ENCODE measurements around the gene ATG7.

Gene ATG7

DNA sequence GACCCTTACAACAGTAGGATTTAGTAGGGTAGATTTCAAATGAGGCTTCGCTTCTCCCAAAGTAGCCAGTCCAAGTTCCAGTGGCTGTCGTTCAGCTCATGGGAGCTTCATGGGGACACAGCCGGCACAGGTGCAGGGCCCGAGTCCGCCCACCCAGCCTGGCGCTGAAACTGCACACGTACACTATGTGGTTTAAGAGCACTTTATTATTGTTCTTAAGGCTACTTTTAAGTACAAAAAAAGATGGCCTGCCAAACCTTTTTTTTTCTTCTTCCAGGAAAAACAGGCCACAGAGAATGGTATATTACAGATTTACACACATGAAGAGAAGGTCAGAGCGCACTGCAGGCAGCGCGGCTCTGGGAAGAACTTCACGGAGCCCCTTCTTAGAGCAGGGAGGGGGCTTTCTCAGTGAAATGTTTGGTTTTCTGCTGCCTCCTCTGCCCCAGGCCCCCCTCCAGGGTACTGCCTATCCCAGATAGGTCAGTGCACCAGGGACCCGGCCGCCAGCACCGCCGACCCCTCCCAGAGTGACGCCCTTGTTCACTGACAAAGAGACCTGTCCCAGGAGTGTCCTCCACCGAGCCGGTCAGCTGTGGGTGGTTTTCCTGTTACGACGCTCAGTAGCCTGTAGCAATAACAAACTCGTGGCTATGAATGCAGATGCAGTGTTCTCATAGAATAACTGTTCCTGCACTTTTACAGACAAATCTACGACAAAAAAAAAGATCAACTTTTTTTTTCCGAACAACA is 283.9 kb downstream of the ATG7 start:
- no peak overlapping the region for H3K4me3 ChIP-seq (replicated peaks; ENCODE audit: low read depth, low read length)
- DNase-seq (ENCODE audit: extremely low read depth, low read depth) = no peak
- TF ChIP-seq, protein P1, sequence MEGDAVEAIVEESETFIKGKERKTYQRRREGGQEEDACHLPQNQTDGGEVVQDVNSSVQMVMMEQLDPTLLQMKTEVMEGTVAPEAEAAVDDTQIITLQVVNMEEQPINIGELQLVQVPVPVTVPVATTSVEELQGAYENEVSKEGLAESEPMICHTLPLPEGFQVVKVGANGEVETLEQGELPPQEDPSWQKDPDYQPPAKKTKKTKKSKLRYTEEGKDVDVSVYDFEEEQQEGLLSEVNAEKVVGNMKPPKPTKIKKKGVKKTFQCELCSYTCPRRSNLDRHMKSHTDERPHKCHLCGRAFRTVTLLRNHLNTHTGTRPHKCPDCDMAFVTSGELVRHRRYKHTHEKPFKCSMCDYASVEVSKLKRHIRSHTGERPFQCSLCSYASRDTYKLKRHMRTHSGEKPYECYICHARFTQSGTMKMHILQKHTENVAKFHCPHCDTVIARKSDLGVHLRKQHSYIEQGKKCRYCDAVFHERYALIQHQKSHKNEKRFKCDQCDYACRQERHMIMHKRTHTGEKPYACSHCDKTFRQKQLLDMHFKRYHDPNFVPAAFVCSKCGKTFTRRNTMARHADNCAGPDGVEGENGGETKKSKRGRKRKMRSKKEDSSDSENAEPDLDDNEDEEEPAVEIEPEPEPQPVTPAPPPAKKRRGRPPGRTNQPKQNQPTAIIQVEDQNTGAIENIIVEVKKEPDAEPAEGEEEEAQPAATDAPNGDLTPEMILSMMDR (IDR thresholded peaks at IDR 0.05; ENCODE audit: low read depth, low read length, missing control alignments) = no peak

DNA sequence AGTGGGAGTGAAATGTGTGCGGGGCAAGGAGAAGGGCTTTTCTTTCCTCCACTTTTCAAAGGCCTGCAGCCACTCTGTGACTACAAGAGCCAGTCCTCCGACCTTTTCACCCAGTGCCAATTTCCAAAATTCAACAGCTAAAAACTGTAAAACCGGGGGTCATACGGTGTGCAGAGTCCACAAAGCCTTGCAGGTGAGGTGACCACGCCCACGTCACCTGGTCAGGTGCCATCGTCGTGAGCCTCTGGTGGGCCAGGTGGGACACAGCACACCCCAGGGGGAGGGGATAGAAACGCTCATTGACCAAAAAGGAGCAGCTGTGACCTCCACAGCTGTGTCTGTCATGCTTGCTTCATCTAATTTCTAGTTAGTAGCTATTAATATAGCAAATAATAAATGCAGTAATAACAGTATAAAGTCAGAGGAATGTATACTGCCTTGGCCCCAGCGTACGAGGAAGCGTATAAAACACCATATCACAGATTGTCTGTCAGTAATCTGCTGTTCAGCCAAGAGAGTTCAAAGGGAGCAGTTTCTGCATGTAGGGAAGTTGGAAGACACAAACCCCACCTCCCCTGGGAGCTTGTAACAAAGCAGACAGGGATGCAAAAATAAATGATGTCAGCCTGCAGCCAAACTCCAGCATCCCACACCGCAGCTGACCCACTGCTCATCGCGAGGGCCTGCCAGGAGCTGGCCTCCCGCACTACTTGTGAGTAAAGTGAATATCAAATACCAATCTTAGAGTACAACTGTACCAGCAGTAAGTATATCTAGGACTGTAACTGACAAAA is 284.9 kb downstream of the ATG7 start:
- no peak for DNase-seq (ENCODE audit: extremely low read depth, low read depth)
- no peak overlapping the region for H3K4me3 ChIP-seq (replicated peaks; ENCODE audit: low read depth, low read length)
- TF ChIP-seq, protein P1 (IDR thresholded peaks at IDR 0.05; ENCODE audit: low read depth, low read length, missing control alignments) = no peak

DNA sequence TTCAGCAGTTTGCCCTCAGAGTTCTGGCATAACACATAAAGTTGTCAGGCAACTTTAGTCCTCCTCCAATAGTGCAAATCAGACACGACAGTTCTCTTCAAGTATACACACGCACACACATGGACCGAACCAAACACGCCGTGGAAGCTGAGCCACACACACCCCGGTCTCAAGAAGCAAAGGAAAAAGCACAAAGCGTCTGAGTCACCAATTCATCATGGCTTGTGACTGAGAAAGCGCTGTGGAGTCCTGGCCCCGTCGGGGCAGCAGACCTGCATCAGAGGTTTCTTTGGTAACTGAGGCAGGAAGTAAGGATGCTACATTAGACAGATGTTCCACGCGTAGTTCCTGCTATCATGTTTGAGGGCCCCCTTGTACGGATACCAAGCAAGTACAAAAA is 285.8 kb downstream of the ATG7 start:
- peak; percentile 53 for DNase-seq (ENCODE audit: extremely low read depth, low read depth)
- no peak overlapping the region for H3K4me3 ChIP-seq (replicated peaks; ENCODE audit: low read depth, low read length)
- TF ChIP-seq, protein P1 (IDR thresholded peaks at IDR 0.05; ENCODE audit: low read depth, low read length, missing control alignments) = no peak

DNA sequence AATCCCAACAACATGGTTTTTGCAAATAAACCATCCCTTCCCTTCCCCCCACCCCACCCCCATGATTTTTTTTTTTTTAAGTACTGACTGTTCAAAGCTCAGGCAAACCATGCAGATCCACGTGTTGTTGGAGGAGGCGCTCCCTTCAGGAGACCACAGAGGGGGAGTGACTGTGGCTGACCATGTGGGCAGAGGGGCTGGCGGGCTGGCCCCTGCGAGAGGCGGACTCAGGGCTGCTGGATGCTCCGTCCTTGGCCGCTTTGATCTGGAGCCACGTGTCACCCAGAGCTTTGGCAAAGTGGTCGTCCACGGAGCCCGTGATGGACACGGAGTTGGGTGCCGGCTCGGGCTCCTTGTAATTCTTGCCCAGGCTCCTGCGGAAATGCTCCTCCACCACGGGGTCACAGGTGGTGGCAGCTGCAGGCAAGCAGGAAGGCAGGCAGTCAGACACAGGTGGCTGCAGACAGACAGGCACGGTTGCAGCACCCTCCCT is 286.3 kb downstream of the ATG7 start:
- no peak for DNase-seq (ENCODE audit: extremely low read depth, low read depth)
- TF ChIP-seq, protein P1 (IDR thresholded peaks at IDR 0.05; ENCODE audit: low read depth, low read length, missing control alignments) = no peak
- no peak overlapping the region for H3K4me3 ChIP-seq (replicated peaks; ENCODE audit: low read depth, low read length)

DNA sequence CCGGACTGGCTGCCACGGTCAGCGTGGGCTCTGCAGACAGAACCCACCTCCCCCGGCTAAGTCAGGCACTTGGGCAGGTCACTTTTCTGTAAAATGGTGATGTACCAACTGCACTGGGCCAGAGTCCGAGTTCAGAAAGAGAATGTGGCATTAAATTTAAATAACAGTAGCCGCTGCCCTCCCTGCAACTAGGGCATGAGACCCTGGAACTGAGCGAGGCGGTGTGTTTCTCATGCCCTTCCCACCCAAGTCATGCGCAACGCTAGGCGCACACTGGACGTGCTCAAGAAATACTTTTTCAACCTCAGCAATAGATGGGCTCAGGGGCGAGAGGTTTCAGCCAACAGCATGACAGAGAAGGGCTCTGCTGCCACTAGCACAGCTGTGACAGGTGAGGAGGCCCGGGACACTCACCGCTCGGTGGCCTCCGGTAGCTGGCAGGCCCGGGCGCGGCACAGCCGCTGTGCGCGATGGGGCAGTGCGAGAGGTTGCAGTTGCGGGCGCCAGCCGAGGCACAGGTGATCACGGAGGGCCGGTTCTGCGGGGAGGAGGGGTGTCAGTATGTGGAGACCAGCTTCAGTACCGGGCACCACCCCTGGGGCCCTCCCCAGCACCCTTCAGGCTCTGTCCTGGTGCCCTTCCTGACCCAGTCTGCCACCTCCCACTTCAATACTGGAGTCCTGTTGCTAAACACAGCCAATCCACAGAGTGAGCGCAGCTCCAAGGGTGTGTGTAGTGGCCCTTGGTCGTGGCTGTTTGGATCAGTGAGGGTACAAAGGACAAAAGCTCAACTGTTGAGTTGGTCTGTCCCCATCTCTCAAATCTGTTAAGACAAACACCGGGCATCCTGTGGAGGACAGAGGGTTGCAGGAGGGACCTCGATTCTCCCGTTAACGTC is 287.0 kb downstream of the ATG7 start:
- no peak for DNase-seq (ENCODE audit: extremely low read depth, low read depth)
- no peak overlapping the region for H3K4me3 ChIP-seq (replicated peaks; ENCODE audit: low read depth, low read length)
- TF ChIP-seq, protein P1 (IDR thresholded peaks at IDR 0.05; ENCODE audit: low read depth, low read length, missing control alignments) = no peak
